A549 (cell line): ENCODE results near the gene SCNN1A. TPM values are rescaled to one million over a fixed set of nuclear protein-coding genes. Genes with fewer than 3 reads are reported as not detected.

Experiments
- ATAC-seq, 2 experiments: fragments of 200-7000 bp in 1 of 2; fragments of >200 bp in 1 of 2; cut with Nextera tagmentation in 1 of 2; cut with Tn5 transposase in 1 of 2; 3 replicates each; pipeline versions ENCODE4 v1.8.0 to v1.9.1; 2018 to 2020; ENCODE audit warnings: mild to moderate bottlenecking in 1 of 2, moderate library complexity in 1 of 2
- CTCF ChIA-PET: fragments of 300-600 bp; sonication (Branson Sonifier 250); formaldehyde crosslinking; extraction: SDS; loops from one replicate; lab custom pipeline; 2021; ENCODE audit warnings: antibody characterized with exemption, inconsistent platforms; lab: Yijun Ruan, JAX
- POLR2A ChIA-PET: fragments of 350-600 bp; formaldehyde crosslinking; extraction: SDS; loops from one replicate; lab custom pipeline; 2021; ENCODE audit warnings: antibody characterized with exemption, inconsistent platforms; lab: Yijun Ruan, JAX
- DNase-seq, 2 experiments: peaks; one replicate each; pipeline versions ENCODE4 v3.0.0 to v3.0.0-alpha.2; 2011 to 2016; ENCODE audit warnings: low read depth in 1 of 2, low spot score in 1 of 2
- FAIRE-seq: peaks from 2 replicates; lab custom pipeline; 2011; peaks lifted over from hg19 to GRCh38; lab: Jason Lieb, UNC
- H3K27ac ChIP-seq, 2 experiments: fragments of >200 bp; sonication (Bioruptor Twin); formaldehyde crosslinking; 3 replicates each; pipeline ENCODE4 v1.5.1; 2016 to 2017
- H3K4me1 ChIP-seq: fragments of >200 bp; sonication (Bioruptor Twin); formaldehyde crosslinking; 3 replicates; pipeline ENCODE4 v1.6.1; 2016
- H3K4me2 ChIP-seq: fragments of >200 bp; sonication (Bioruptor Twin); formaldehyde crosslinking; 3 replicates; pipeline ENCODE4 v1.6.1; 2016
- H3K4me3 ChIP-seq: fragments of >200 bp; sonication (Bioruptor Twin); formaldehyde crosslinking; 3 replicates; pipeline ENCODE4 v1.5.1; 2016
- H3K9me3 ChIP-seq: fragments of >200 bp; sonication (Bioruptor Twin); formaldehyde crosslinking; 3 replicates; pipeline ENCODE4 v1.6.1; 2016
- CBX2 ChIP-seq: fragments of 200-600 bp; sonication (generic); IDR thresholded peaks from 2 replicates; pipeline ENCODE4 v1.6.1; 2016; ENCODE audit warnings: low read depth, mild to moderate bottlenecking, borderline replicate concordance
- CEBPB ChIP-seq, 2 experiments: fragments of >200 bp in 1 of 2; sonication (Bioruptor Twin) in 1 of 2; formaldehyde crosslinking in 1 of 2; IDR thresholded peaks; 2 replicates each; pipeline ENCODE4 v1.6.1; 2012 to 2016
- EP300 ChIP-seq, 2 experiments: fragments of >200 bp; sonication (Bioruptor Twin); formaldehyde crosslinking; IDR thresholded peaks; 2 replicates in 1 of 2; 3 replicates in 1 of 2; pipeline ENCODE4 v1.6.1; 2016 to 2017
- ESRRA ChIP-seq: fragments of 150-350 bp; IDR thresholded peaks from 2 replicates; pipeline ENCODE4 v1.6.1; 2014; ENCODE audit warnings: mild to moderate bottlenecking, low read length, borderline replicate concordance
- HEYL ChIP-seq: fragments of 250-450 bp; sonication (Bioruptor Pico); IDR thresholded peaks from 2 replicates; pipeline ENCODE4 v1.8.0; 2021; ENCODE audit warnings: mild to moderate bottlenecking, moderate library complexity
- HOXB5 ChIP-seq: fragments of 250-450 bp; sonication (Bioruptor Pico); IDR thresholded peaks from 2 replicates; pipeline ENCODE4 v1.5.0; 2020; ENCODE audit warnings: mild to moderate bottlenecking, moderate library complexity
- JUNB ChIP-seq: fragments of >200 bp; sonication (Bioruptor Twin); formaldehyde crosslinking; IDR thresholded peaks from 2 replicates; pipeline ENCODE4 v1.6.1; 2016
- MYC ChIP-seq: IDR thresholded peaks from 2 replicates; pipeline ENCODE4 v1.6.1; 2012; ENCODE audit warnings: mild to moderate bottlenecking, inconsistent platforms, low read length, improper control_type of control experiment, borderline replicate concordance
- NFE2L2 ChIP-seq: fragments of 150-350 bp; conservative IDR thresholded peaks from 2 replicates; pipeline ENCODE4 v1.6.1; 2014; ENCODE audit warnings: low read length
- NR3C1 ChIP-seq: fragments of >200 bp; sonication (Bioruptor Twin); formaldehyde crosslinking; IDR thresholded peaks from 3 replicates; pipeline ENCODE4 v1.6.1; 2017
- RAD21 ChIP-seq, 2 experiments: fragments of >200 bp in 1 of 2; sonication (Bioruptor Twin) in 1 of 2; formaldehyde crosslinking in 1 of 2; IDR thresholded peaks in 1 of 2; conservative IDR thresholded peaks in 1 of 2; 2 replicates in 1 of 2; 3 replicates in 1 of 2; pipeline ENCODE4 v1.6.1; 2012 to 2018; ENCODE audit warnings: inconsistent platforms in 1 of 2
- RARB ChIP-seq: fragments of 250-450 bp; sonication (Bioruptor Pico); IDR thresholded peaks from 2 replicates; pipeline ENCODE4 v1.8.0; 2021; ENCODE audit warnings: mild to moderate bottlenecking, moderate library complexity
- RCOR1 ChIP-seq: fragments of 150-350 bp; IDR thresholded peaks from 2 replicates; pipeline ENCODE4 v1.6.1; 2014; ENCODE audit warnings: antibody characterized with exemption, low read length, low read depth
- RFX5 ChIP-seq: fragments of 450-650 bp; IDR thresholded peaks from 2 replicates; pipeline ENCODE4 v1.7.1; 2014; ENCODE audit warnings: antibody characterized with exemption, mild to moderate bottlenecking, moderate library complexity
- TP53 ChIP-seq: fragments of 250-450 bp; sonication (Bioruptor Pico); IDR thresholded peaks from 2 replicates; pipeline ENCODE4 v1.5.0; 2021; ENCODE audit warnings: mild to moderate bottlenecking, moderate library complexity
- WGBS: methylation state at CpG from one replicate; pipeline ENCODE4 v1.1.6; 2017; ENCODE audit errors: missing lambda C conversion rate; 5-methylcytosine and 5-hydroxymethylcytosine counted together
- polyA plus RNA-seq, 4 experiments: library from polyadenylated mRNA; depleted of rRNA in 3 of 4; stranded (reverse); fragments of >200 nt; fragmentation: RNase III in 1 of 4; extraction: RNeasy Plus Mini Kit Qiagen cat#74134 plus additional on column Dnase treatment in 1 of 4; gene quantifications; 2 replicates in 3 of 4; 3 replicates in 1 of 4; pipeline ENCODE4 v1.2.3, GENCODE V29; 2011 to 2017
- TF ChIP-seq, protein P1 (sequence below): fragments of 250-450 bp; sonication (Bioruptor Pico); IDR thresholded peaks from 2 replicates; pipeline ENCODE4 v1.5.0; 2021; ENCODE audit warnings: mild to moderate bottlenecking, moderate library complexity, borderline replicate concordance
- TF ChIP-seq, protein P2 (sequence below): fragments of 200-600 bp; sonication (generic); IDR thresholded peaks from 2 replicates; pipeline ENCODE4 v1.6.1; 2016; ENCODE audit warnings: antibody characterized with exemption, mild to moderate bottlenecking, moderate library complexity
- TF ChIP-seq, protein P3 (sequence below): fragments of 150-350 bp; IDR thresholded peaks from 2 replicates; pipeline ENCODE4 v1.6.1; 2014; ENCODE audit warnings: low read depth, mild to moderate bottlenecking, low read length
- TF ChIP-seq, protein P4 (sequence below): fragments of 450-650 bp; IDR thresholded peaks from 2 replicates; pipeline ENCODE4 v1.6.1; 2014; ENCODE audit warnings: antibody characterized with exemption

SCNN1A gene
- polyA plus RNA-seq, 2 of the 4 experiments (the other 2 are of a cell fraction), result 6.0 to 7.0 TPM

DNA sequence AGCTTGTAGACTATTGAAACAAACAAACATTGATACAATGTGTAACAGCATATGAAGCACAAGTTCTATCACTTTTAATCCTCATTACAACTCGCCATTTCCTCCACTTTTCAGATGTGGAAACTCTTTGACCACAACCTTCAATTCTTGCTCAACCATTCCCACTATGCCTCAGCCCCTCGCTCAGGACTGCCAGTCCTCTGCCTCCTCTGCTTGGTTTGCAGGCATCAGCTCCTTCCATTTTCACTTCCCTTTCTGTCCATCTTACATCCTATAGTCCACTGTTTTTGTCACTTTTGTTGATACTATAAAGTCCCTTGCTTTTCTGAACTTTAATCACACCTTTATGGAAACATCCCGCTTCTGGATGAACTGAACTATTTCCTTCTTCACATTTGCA lies 41.2 kb upstream of the SCNN1A start:
- Histone ChIP-seq H3K9me3 (peaks cover 8% of the 10 kb centered on the region; the same call in 1 of the 3 replicates), H3K4me3 (no peak overlapping the region), H3K4me2 (no peak overlapping the region), H3K27ac (no peak overlapping the region), H3K4me1 (peaks cover 17% of the 10 kb centered on the region)
- ChIA-PET POLR2A (no interaction called here), CTCF (interaction anchor here (6.1 kb wide), 1 partner anchor 49 kb away, joined by 48 read pairs; no protein-coding TSS in a partner anchor)
- DNase-seq (no peak), ATAC-seq (no peak), FAIRE-seq (no peak)
- TF ChIP-seq RARB (CRISPR knock-in tag), result no peak
- TF ChIP-seq HOXB5 (CRISPR knock-in tag), result no peak
- TF ChIP-seq, protein P1, sequence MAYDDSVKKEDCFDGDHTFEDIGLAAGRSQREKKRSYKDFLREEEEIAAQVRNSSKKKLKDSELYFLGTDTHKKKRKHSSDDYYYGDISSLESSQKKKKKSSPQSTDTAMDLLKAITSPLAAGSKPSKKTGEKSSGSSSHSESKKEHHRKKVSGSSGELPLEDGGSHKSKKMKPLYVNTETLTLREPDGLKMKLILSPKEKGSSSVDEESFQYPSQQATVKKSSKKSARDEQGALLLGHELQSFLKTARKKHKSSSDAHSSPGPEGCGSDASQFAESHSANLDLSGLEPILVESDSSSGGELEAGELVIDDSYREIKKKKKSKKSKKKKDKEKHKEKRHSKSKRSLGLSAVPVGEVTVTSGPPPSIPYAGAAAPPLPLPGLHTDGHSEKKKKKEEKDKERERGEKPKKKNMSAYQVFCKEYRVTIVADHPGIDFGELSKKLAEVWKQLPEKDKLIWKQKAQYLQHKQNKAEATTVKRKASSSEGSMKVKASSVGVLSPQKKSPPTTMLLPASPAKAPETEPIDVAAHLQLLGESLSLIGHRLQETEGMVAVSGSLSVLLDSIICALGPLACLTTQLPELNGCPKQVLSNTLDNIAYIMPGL (CRISPR knock-in tag), result no peak
- no peak for TF ChIP-seq HEYL (CRISPR knock-in tag)
- TF ChIP-seq RFX5, result no peak
- no peak for TF ChIP-seq EP300 (IDR thresholded peaks at IDR 0.05)
- no peak for TF ChIP-seq CBX2
- no peak for TF ChIP-seq TP53 (CRISPR knock-in tag)
- TF ChIP-seq ESRRA, result no peak
- TF ChIP-seq NR3C1, result no peak
- no peak for TF ChIP-seq JUNB
- TF ChIP-seq MYC, result no peak
- no peak for TF ChIP-seq NFE2L2
- no peak for TF ChIP-seq RCOR1
- TF ChIP-seq, protein P2, sequence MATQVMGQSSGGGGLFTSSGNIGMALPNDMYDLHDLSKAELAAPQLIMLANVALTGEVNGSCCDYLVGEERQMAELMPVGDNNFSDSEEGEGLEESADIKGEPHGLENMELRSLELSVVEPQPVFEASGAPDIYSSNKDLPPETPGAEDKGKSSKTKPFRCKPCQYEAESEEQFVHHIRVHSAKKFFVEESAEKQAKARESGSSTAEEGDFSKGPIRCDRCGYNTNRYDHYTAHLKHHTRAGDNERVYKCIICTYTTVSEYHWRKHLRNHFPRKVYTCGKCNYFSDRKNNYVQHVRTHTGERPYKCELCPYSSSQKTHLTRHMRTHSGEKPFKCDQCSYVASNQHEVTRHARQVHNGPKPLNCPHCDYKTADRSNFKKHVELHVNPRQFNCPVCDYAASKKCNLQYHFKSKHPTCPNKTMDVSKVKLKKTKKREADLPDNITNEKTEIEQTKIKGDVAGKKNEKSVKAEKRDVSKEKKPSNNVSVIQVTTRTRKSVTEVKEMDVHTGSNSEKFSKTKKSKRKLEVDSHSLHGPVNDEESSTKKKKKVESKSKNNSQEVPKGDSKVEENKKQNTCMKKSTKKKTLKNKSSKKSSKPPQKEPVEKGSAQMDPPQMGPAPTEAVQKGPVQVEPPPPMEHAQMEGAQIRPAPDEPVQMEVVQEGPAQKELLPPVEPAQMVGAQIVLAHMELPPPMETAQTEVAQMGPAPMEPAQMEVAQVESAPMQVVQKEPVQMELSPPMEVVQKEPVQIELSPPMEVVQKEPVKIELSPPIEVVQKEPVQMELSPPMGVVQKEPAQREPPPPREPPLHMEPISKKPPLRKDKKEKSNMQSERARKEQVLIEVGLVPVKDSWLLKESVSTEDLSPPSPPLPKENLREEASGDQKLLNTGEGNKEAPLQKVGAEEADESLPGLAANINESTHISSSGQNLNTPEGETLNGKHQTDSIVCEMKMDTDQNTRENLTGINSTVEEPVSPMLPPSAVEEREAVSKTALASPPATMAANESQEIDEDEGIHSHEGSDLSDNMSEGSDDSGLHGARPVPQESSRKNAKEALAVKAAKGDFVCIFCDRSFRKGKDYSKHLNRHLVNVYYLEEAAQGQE, result no peak
- TF ChIP-seq, protein P3, sequence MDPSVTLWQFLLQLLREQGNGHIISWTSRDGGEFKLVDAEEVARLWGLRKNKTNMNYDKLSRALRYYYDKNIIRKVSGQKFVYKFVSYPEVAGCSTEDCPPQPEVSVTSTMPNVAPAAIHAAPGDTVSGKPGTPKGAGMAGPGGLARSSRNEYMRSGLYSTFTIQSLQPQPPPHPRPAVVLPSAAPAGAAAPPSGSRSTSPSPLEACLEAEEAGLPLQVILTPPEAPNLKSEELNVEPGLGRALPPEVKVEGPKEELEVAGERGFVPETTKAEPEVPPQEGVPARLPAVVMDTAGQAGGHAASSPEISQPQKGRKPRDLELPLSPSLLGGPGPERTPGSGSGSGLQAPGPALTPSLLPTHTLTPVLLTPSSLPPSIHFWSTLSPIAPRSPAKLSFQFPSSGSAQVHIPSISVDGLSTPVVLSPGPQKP, result no peak
- TF ChIP-seq CEBPB (IDR thresholded peaks at IDR 0.05), result no peak
- no peak for TF ChIP-seq RAD21 (conservative IDR thresholded peaks at IDR 0.05 in 1 of 2, IDR thresholded peaks at IDR 0.05 in 1 of 2)
- TF ChIP-seq, protein P4, sequence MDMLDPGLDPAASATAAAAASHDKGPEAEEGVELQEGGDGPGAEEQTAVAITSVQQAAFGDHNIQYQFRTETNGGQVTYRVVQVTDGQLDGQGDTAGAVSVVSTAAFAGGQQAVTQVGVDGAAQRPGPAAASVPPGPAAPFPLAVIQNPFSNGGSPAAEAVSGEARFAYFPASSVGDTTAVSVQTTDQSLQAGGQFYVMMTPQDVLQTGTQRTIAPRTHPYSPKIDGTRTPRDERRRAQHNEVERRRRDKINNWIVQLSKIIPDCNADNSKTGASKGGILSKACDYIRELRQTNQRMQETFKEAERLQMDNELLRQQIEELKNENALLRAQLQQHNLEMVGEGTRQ, result no peak
- WGBS, result 91% methylated on average over 3 of the region's 3 CpGs
